HG02588 (cell line): ENCODE measurements around the gene KCNJ9.

Source experiments
- ATAC-seq: cut with Tn5 transposase; IDR thresholded peaks from one replicate; pipeline ENCODE4 v1.9.1; 2021; ENCODE audit warnings: mild to moderate bottlenecking, moderate library complexity; ENCODE audit not compliant: unreplicated experiment

Gene KCNJ9

GRCh38 chr1:160064746-160065145 lies 16.6 kb upstream of the KCNJ9 start:
- no peak for ATAC-seq

GRCh38 chr1:160066829-160067745 lies 14.3 kb upstream of the KCNJ9 start:
- no peak for ATAC-seq

GRCh38 chr1:160068225-160068624 lies 13.1 kb upstream of the KCNJ9 start:
- no peak for ATAC-seq

GRCh38 chr1:160069460-160070231 lies 11.7 kb upstream of the KCNJ9 start, which contains the start of gene KCNJ10:
TSS of gene KCNJ10 (minus strand) at chr1:160070160. CDS start at chr1:160042532, 27,628 bp downstream.
- ATAC-seq = no peak

- ATAC-seq = no peak
Observed at GRCh38 chr1:160070243-160071163, 10.8 kb upstream of the KCNJ9 start.

- ATAC-seq = no peak
Observed at GRCh38 chr1:160071289-160071688, 10.0 kb upstream of the KCNJ9 start.

GRCh38 chr1:160074865-160075264 lies 6.5 kb upstream of the KCNJ9 start:
- ATAC-seq = no peak

GRCh38 chr1:160075836-160076235 lies 5.5 kb upstream of the KCNJ9 start:
- ATAC-seq = no peak

- ATAC-seq = no peak
Observed at GRCh38 chr1:160076295-160076694, 5.0 kb upstream of the KCNJ9 start.

GRCh38 chr1:160077486-160077885 lies 3.9 kb upstream of the KCNJ9 start:
- ATAC-seq = no peak

- peak; percentile 72 for ATAC-seq
Observed at GRCh38 chr1:160078512-160079195, 2.7 kb upstream of the KCNJ9 start.

- no peak for ATAC-seq
Observed at GRCh38 chr1:160079448-160079847, 1.9 kb upstream of the KCNJ9 start.

- ATAC-seq = no peak
Observed at GRCh38 chr1:160080381-160081100, 797 bp upstream of the KCNJ9 start.

GRCh38 chr1:160082487-160082886 lies 1.1 kb downstream of the KCNJ9 start:
- ATAC-seq = no peak

GRCh38 chr1:160082926-160083325 lies 1.6 kb downstream of the KCNJ9 start:
- ATAC-seq = no peak

- ATAC-seq = peak; percentile 55
Observed at GRCh38 chr1:160083968-160084770, 2.8 kb downstream of the KCNJ9 start.

GRCh38 chr1:160084771-160085321 lies 3.5 kb downstream of the KCNJ9 start:
- ATAC-seq = no peak

GRCh38 chr1:160085686-160086455 lies 4.5 kb downstream of the KCNJ9 start:
- ATAC-seq = no peak
